ENCODE data around the gene ACSF3. TPM values are rescaled to one million over a fixed set of nuclear protein-coding genes. Genes with fewer than 3 reads are reported as not detected.
"Not testable (repeated sequence)": the region's sequence is repeated elsewhere in the genome, so short reads cannot be mapped to it uniquely, and the experiment has no call there.

ACSF3 gene
- polyA plus RNA-seq, 1 donor from 2014 or later = 20.8 TPM

DNA sequence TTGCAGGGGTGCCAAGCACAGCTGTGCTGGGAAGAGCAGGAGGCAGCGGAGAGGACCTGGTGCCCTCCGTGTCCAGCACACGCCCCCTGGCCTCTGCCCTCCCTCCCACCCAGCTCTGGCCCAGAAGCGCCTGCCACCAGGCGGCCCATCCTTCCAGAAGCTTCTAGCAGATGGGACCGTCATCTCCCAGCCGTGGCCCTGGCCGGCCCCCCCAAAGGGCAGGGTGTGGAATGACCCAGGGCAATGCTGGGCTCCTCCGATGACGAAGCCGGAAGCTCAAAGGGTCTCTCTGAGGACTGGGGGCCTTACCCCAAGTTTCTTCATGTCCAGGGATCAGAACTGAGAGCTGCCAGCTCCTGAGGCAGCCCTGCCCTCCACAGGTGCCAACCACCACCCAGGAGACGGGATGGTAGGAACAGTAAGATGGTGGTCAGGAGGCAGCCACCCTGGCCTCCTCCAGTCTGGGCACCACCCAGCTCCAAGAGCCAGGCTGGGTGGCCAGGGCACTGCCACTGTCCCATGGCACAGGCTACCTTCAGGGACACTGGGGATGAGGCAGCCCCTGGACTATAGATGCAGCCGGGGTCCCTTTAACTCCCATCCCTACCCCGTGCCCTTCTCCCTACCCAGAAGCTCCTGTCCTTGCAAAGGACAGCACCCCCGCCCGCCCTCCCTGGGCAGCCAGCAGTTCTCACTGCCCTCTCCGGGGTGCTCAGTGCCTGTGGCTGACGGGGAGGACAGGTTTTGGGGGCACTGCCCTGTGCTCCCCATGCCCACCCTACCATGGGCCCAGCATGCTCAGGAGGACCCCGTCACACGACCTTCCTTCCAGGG is 71.4 kb downstream of the ACSF3 start:
- no peak overlapping the region for H3K4me2 ChIP-seq (ENCODE audit: low read length)
- H3F3A ChIP-seq (ENCODE audit: insufficient read depth, low read length, poor library complexity, severe bottlenecking) = no peaks in the 10 kb centered on the region
- H3K27ac ChIP-seq (ENCODE audit: low read length) = no peak overlapping the region

GRCh38 chr16:89165681-89165979 is 72.0 kb downstream of the ACSF3 start:
- H3K9me2 ChIP-seq (ENCODE audit: insufficient read depth, low read length); H3F3A ChIP-seq (ENCODE audit: insufficient read depth, low read length, poor library complexity, severe bottlenecking); H3K4me3 ChIP-seq (ENCODE audit: low read length); H3K9me3 ChIP-seq (ENCODE audit: low read length); H4K20me1 ChIP-seq (ENCODE audit: insufficient read depth); H3K36me3 ChIP-seq (ENCODE audit: insufficient read depth, low read length); H3K27me3 ChIP-seq (ENCODE audit: insufficient read depth, low read depth, low read length); H3K79me2 ChIP-seq (replicated peaks; ENCODE audit: insufficient read depth, low read length); H3K27ac ChIP-seq (ENCODE audit: low read length); H2AFZ ChIP-seq (ENCODE audit: low read depth, low read length); H3K9ac ChIP-seq (ENCODE audit: low read length); H3K4me2 ChIP-seq (ENCODE audit: low read length): not testable (repeated sequence)

More for the DNA sequence above, 71.4 kb downstream of the ACSF3 start:
- Histone ChIP-seq H4K20me1 (ENCODE audit: insufficient read depth) (no peaks in the 10 kb centered on the region), H3K9me2 (ENCODE audit: insufficient read depth, low read length) (no peaks in the 10 kb centered on the region), H3K9ac (ENCODE audit: low read length) (no peak overlapping the region), H3K36me3 (ENCODE audit: insufficient read depth, low read length) (no peaks in the 10 kb centered on the region), H3K27me3 (ENCODE audit: insufficient read depth, low read depth, low read length) (peaks cover 2% of the 10 kb centered on the region), H3K4me3 (ENCODE audit: low read length) (no peak overlapping the region), H3K9me3 (ENCODE audit: low read length) (no peaks in the 10 kb centered on the region), H3K79me2 (replicated peaks; ENCODE audit: insufficient read depth, low read length) (no peaks in the 10 kb centered on the region), H2AFZ (ENCODE audit: low read depth, low read length) (no peak overlapping the region)
- TF ChIP-seq CTCF (IDR thresholded peaks at IDR 0.05; ENCODE audit: poor library complexity, severe bottlenecking) (no peak), RAD21 (conservative IDR thresholded peaks at IDR 0.05) (no peak), SMC3 (conservative IDR thresholded peaks at IDR 0.05; ENCODE audit: poor library complexity) (no peak), TAF1 (IDR thresholded peaks at IDR 0.05; ENCODE audit: low read depth) (no peak), EP300 (conservative IDR thresholded peaks at IDR 0.05; ENCODE audit: poor library complexity, severe bottlenecking) (no peak), POLR2AphosphoS5 (IDR thresholded peaks at IDR 0.05) (no peak), EZH2 (IDR thresholded peaks at IDR 0.05; ENCODE audit: borderline replicate concordance, insufficient read depth, low read length, poor library complexity, severe bottlenecking) (no peak), REST (IDR thresholded peaks at IDR 0.05; ENCODE audit: borderline replicate concordance) (no peak), MXI1 (conservative IDR thresholded peaks at IDR 0.05; ENCODE audit: poor library complexity, severe bottlenecking) (no peak)

Data from neural cell (in vitro differentiated cells).